HG03521 (cell line): ENCODE data around the gene TCHP.

Source experiments
- ATAC-seq: cut with Tn5 transposase; IDR thresholded peaks from one replicate; pipeline ENCODE4 v1.9.1; 2021; ENCODE audit warnings: mild to moderate bottlenecking, moderate library complexity; ENCODE audit not compliant: unreplicated experiment

The TCHP gene

GRCh38 chr12:109932878-109933503 is 32.9 kb downstream of the TCHP start:
- no peak for ATAC-seq

- ATAC-seq = no peak
These were observed 34.0 kb downstream of the TCHP start for GRCh38 chr12:109934026-109934425.

GRCh38 chr12:109937371-109937770 is 37.3 kb downstream of the TCHP start:
- no peak for ATAC-seq

- ATAC-seq = no peak
These were observed 38.9 kb downstream of the TCHP start for GRCh38 chr12:109938947-109939346.

DNA sequence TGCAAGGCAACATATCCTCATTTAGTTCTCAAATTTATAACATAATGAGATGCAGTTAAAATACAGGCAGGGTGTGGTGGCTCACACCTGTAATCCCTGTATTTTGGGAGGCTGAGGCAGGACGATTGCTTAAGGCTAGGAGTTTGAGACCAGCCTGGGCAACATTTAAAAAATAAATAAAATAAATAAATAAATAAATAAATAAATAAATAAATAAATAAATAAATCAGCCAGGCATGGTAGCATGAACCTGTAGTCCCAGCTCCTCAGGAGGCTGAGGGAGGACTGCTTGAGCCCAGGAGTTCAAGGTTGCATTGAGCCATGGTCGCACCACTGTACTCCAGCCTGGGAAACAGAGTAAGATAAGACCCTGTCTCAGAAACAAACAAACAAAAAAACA is 39.4 kb downstream of the TCHP start:
- ATAC-seq = no peak

GRCh38 chr12:109940339-109940923 is 40.4 kb downstream of the TCHP start:
- no peak for ATAC-seq

DNA sequence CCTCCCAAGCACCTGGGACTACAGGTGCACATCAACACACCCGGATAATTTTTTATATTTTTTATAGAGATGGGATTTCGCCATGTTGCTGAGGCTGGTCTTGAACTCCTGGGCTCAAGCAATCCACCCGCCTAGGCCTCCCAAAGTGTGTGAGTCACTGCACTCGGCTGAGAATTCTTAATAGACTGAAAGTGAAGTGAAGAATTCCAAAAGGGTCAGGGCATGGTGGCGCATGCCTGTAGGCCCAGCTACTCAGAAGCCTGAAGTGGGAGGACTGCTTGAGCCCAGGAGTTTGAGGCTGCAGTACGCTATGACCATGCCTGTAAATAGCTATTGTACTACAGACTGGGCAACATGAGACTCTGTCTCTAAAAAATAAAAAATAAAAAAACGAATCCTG is 43.7 kb downstream of the TCHP start:
- no peak for ATAC-seq

DNA sequence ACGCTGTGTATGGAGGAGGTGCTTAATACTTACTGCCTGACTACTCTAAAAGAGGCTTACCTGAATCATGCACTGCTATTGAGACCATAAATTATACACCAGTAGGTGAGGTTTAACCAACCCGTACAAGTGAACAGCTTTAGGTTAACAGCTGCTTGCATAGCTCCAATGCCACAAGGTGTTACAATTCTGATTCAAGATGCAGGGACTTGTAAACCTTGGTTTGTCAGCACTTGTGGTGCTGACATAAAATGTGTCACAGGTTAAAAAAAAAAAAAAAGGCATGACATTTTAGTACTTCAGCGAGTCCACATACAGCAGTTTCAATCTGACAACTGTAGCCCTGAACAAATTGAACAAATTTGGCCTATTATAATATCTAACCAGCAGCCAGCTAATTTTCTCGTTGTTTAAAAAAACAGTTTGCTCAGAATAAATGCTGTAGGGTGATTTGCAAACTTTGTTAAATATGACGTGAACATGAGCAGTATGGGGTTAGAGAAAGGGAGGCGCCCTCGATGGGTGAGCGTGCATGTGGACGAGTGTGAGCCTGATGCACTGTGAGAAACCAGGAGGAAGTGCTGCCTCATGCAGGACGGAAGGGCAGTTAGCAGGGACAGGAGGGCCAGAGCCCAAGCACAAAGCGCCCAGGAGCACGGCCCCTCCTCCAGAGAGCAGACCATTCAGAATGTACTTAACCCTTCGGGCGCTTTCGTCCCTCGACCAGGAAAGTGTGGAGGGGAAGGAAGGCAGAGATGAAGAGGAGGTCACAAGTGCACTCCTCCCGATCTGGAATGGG is 44.7 kb downstream of the TCHP start:
- ATAC-seq = no peak

- no peak for ATAC-seq
These were observed 46.4 kb downstream of the TCHP start for GRCh38 chr12:109946505-109946904.

GRCh38 chr12:109946913-109947312 is 46.8 kb downstream of the TCHP start:
- no peak for ATAC-seq

- ATAC-seq = no peak
These were observed 47.4 kb downstream of the TCHP start for GRCh38 chr12:109947521-109947920.

DNA sequence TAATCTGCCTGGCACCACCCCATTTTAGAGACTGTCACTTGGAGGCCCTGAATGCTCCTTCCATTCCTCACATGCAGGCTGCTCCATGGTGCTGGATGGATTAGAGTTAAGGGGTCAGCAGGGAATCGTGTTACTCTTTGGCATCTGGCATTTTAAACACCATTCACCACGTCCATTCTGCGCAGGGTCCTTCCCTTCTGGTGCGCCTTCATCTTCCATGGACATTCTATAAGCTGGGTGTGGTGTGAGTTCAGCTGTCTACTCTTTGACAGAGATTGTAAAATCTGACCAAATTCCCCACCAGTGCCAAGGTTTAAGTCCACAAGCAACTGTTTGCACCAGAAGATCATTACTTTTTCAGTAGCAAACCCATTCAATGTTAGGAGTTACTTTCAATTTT is 48.3 kb downstream of the TCHP start:
- no peak for ATAC-seq

DNA sequence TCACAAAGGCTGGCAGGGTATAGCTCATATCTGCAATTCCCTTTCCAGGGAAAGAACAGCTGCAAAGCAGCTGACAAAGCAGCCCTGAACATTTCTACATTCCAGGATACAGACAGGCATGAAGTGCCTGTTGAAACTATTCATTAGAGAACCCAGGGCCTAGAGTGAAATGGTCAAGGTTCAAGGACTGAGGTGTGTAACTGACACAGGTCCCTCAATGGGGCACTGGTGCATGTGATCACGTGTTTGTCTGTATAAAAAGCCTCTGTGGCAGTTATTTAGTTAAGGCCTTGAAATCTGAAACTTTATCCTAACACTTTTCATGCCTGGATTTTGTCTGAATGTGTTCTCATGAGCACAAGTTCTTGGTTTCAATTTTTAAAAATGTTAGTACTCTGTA is 49.0 kb downstream of the TCHP start:
- ATAC-seq = no peak

- ATAC-seq = no peak
These were observed 50.6 kb downstream of the TCHP start for GRCh38 chr12:109950625-109951024.

DNA sequence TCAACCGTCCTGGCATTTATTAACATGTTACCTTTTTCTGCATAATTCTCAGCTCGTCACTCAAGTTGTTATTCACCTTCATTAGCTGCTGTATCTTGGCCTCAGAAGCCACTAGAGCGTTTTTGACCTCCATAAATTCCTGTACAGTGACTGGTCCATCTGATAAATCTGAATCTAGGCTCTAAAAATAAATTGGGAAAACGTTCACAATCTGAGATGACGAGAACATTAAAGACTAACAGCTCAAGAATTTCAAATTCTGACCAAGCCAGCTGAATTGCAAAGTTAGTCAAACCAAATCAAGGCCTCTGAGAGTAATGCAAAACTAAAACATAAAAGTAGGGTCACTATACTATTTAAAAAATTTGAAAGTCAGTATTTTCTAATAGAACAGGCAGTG is 51.1 kb downstream of the TCHP start:
- no peak for ATAC-seq

GRCh38 chr12:109951751-109952150 is 51.7 kb downstream of the TCHP start:
- no peak for ATAC-seq

- ATAC-seq = no peak
These were observed 52.2 kb downstream of the TCHP start for GRCh38 chr12:109952160-109952858.

- no peak for ATAC-seq
These were observed 52.8 kb downstream of the TCHP start for GRCh38 chr12:109952873-109953272.

- ATAC-seq = no peak
These were observed 53.6 kb downstream of the TCHP start for GRCh38 chr12:109953656-109954055.

DNA sequence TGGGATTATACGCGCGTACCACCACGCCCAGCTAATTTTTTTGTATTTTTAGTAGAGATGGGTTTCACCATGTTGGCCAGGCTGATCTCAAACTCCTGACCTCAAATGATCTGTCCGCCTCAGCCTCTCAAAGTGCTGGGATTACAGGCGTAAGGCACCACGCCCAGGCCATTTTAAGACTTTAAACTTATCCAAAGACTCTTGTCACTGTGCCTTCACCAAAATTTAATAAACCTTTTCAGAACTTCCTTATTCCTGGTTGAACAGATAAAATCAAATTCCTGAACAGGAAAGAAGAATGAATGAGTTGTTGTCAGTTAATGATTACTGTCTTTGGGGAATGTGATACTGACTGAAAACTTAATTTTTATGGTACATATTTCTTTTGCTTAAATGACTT is 58.3 kb downstream of the TCHP start:
- ATAC-seq = no peak

- no peak for ATAC-seq
These were observed 59.5 kb downstream of the TCHP start for GRCh38 chr12:109959411-109960093.
